Lung microvascular endothelial cell (primary cell): ENCODE results near the gene ELFN1. TPM values are rescaled to one million over a fixed set of nuclear protein-coding genes. Genes with fewer than 3 reads are reported as not detected.

ENCODE experiments used
- DNase-seq, 2 donors: peaks; one replicate each; pipeline versions ENCODE4 v3.0.0 to v3.0.0-alpha.2; 2010; ENCODE audit warnings: low read depth in 2 of 2
- total RNA-seq: library from RNA; depleted of rRNA; stranded (reverse); fragments of >200 nt; gene quantifications from 2 replicates; pipeline ENCODE4 v1.2.1, GENCODE V29; 2014

The ELFN1 gene
- total RNA-seq, 1 donor from 2014 or later = under 0.01 TPM

GRCh38 chr7:1740214-1740613 lies 70.1 kb downstream of the ELFN1 start:
- DNase-seq = no peak

GRCh38 chr7:1741246-1741645 lies 71.2 kb downstream of the ELFN1 start:
- no peak for DNase-seq

DNA sequence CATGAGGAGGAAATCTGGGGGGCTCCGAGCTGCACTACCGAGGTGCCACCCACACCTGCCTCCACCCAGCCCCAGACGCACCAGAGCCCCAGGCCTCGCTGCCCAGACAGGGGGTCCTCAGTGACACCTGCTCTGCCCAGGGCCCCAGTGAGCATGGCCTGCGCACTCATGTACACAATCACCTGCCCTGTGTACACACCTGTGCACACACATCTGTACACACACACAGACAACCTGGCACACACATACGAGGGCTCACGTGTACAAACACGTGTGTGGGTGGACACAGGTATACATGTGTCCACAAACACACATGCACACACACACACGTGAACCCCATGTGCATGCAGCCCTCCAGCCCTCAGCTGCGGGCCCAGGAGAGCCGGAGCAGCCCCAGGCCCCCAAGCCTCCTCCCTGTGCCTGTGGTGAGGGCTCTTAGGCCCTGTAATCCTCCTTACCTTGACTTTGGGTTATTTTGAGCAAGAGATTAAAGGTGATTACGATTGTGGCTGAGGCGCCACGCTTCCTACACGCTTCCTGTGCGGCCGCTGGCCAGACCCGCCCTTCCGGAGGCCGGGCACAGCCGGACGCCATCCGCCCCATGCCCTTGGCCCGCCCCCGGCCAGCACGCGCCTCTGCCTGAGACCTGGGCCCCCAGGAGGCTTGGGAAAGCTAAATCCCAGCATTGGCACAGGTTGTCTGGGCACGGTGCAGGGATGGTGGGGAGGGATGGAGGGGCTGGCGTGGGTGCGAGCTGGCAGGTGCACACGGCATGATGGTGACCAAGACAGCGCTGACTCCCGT lies 71.9 kb downstream of the ELFN1 start:
- peak in 1 of 2 donors; percentile 23 for DNase-seq

- peak; percentile 43 to 65 for DNase-seq
These were observed 72.7 kb downstream of the ELFN1 start for GRCh38 chr7:1742555-1743303.

DNA sequence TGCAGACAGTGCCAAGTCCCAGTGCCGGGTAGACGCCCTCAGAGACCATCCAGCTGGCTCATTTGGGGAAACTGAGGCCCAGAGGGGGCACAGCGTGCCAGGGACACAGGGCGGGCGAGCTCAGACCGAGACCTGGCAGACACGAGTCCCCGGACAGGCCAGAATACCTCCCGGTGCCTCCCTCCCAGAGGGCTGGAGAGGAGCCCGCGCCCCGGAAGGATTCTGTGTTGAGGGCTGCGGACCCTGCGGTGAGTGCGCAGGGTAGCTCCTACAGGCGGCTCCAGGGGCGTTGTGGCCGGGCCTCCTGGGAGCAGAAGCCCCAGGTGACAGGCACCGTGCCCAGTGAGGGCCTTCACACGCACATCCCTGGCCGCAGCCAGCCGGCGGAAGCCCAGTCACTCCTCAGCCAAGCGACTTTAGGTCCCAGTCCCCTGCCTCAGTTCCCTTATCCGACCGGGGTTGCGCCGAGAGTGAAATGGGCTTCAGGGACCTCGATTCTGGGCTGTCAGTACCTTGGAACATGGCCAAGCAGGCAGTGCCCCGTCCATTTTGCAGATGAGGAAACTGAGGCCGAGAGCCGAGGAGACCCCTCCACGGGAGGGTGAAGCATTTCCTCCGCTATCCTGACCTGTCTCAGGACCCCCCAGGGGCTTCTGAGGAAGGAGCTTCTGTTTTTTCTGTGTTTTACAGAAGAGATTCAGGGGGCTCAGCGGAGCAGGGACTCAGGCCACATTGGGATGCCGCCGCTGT lies 73.6 kb downstream of the ELFN1 start:
- DNase-seq = no peak

DNA sequence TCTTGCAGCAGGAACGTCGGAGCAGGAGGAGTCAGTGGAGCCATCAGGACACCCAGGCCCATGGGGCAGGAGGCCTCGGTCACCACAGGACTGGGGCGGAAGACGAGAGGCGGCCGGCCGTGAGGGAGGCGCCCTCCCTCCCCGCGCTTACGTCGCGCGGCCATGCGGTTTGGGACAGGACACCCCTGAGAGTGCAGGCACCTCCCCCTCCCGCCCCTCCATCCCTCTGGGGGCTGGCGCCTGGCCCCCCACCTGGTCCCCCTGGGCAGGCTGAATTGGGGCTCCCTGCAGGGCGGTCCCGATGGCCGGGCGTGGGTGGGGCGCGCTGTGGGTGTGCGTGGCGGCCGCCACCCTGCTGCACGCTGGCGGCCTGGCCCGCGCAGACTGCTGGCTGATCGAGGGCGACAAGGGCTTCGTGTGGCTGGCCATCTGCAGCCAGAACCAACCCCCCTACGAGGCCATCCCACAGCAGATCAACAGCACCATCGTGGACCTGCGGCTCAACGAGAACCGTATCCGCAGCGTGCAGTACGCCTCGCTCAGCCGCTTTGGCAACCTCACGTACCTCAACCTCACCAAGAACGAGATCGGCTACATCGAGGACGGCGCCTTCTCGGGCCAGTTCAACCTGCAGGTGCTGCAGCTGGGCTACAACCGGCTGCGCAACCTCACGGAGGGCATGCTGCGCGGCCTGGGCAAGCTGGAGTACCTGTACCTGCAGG lies 74.4 kb downstream of the ELFN1 start:
- DNase-seq = no peak

DNA sequence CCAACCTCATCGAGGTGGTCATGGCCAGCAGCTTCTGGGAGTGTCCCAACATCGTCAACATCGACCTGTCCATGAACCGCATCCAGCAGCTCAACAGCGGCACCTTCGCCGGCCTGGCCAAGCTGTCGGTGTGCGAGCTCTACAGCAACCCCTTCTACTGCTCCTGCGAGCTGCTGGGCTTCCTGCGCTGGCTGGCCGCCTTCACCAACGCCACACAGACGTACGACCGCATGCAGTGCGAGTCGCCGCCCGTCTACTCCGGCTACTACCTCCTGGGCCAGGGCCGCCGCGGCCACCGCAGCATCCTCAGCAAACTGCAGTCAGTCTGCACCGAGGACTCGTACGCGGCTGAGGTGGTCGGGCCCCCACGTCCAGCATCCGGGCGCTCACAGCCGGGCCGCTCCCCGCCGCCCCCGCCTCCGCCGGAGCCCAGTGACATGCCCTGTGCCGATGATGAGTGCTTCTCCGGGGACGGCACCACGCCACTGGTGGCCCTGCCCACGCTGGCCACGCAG lies 75.0 kb downstream of the ELFN1 start:
- DNase-seq = no peak

DNA sequence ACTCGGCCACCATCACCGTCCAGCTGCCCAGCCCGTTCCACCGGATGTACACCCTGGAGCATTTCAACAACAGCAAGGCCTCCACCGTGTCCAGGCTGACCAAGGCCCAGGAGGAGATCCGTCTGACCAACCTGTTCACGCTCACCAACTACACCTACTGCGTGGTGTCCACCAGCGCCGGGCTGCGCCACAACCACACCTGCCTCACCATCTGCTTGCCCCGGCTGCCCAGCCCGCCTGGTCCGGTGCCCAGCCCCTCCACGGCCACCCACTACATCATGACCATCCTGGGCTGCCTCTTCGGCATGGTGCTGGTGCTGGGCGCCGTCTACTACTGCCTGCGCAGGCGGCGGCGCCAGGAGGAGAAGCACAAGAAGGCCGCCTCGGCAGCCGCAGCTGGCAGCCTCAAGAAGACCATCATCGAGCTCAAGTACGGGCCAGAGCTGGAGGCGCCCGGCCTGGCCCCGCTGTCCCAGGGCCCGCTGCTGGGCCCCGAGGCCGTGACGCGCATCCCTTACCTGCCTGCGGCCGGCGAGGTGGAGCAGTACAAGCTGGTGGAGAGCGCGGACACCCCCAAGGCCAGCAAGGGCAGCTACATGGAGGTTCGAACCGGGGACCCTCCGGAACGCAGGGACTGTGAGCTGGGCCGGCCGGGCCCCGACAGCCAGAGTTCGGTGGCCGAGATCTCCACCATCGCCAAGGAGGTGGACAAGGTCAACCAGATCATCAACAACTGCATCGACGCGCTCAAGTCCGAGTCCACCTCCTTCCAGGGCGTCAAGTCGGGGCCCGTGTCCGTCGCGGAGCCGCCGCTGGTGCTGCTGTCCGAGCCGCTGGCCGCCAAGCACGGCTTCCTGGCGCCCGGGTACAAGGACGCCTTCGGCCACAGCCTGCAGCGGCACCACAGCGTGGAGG lies 75.8 kb downstream of the ELFN1 start:
- DNase-seq = no peak

- no peak for DNase-seq
These were observed 76.5 kb downstream of the ELFN1 start for GRCh38 chr7:1746491-1746975.

- DNase-seq = no peak
These were observed 77.1 kb downstream of the ELFN1 start for GRCh38 chr7:1747004-1747801.

- no peak for DNase-seq
These were observed 78.2 kb downstream of the ELFN1 start for GRCh38 chr7:1748076-1748838.

DNA sequence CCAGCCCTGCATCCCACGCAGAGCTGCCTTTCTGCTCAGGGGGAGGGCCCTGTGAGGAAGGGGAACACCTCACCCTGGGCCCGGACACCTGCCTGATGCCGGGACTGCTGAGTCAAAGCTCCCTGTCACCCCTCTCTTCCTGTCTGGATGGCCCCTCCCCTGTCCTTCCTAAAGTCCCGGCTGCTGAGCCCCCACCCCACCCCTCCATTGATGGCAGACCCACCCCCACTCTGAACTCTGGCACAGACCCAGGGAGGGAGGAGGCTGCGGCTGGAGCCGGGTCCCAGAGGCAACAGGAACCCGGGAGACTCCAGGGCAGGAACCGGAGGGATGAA lies 78.7 kb downstream of the ELFN1 start:
- DNase-seq = no peak

DNA sequence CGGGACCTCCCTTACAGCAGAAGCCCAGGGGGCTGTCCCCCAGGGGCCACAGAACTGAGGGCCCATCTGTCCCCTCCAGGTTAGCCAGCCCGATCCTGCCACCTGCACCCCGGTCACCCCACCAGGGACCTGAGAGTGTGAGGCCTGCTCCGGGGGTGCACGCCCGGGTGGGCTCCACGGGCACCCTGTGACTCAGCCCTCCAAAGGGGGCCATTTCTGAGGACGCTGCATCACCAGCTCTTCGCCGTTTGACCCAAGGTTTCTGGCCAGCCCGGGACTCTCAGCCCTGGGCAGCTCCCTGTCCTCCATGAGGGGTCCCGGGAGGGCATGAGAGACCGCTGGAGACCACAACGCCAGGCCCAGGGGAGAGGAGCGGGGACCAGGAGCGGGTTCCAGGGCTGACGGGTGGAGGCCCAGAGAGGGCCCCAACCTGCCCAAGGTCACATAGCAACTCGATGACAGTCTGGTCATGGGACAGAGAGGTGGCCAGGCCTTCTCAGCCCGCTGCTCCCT lies 79.3 kb downstream of the ELFN1 start:
- no peak for DNase-seq

GRCh38 chr7:1749864-1750466 lies 79.9 kb downstream of the ELFN1 start:
- no peak for DNase-seq

GRCh38 chr7:1750541-1751021 lies 80.5 kb downstream of the ELFN1 start:
- no peak for DNase-seq

GRCh38 chr7:1752111-1752510 lies 82.0 kb downstream of the ELFN1 start:
- no peak for DNase-seq

DNA sequence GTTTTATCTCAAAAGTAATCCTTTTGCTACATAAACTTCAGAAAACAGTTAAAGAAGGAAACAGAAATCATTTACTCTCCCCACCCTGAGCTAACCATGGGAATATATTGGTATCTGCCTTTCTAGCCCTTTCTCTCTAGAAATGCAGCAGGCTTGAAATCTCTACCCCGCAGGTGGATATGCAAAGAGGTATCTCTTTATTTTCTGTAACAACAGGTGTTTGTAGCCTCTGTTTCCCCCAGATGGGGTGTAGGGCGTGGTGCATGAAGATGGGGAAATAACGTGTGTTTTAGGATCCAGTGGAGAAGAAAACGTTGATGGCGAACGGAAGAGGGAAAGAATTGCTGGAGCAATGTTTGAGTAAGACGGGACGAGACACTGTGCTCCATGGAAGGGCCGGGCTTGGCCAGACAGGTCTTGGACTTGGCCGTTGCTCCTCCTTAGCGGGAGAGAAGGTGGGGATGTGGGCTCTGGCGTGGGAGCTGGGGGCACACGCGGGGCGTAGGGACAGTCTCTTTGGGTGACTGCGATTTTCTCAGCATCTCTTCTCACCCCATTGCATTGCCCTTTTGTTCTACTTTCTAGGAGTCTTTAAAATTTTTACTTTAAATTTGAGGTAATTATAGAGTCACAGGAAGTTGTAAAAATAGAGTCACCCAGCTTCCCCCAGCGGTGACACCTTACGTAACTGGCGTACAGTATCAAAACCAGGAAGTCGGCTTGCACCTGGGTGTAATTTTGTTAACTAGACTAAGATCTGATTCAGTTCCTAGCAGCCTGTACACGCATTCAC lies 82.9 kb downstream of the ELFN1 start:
- DNase-seq = no peak
